GM18507 (cell line): Measurements from ENCODE around the gene WDR46.
"Not testable (repeated sequence)": the region's sequence is repeated elsewhere in the genome, so short reads cannot be mapped to it uniquely, and the experiment has no call there.

Experiments
- DNase-seq: peaks from one replicate; pipeline ENCODE4 v3.0.0; 2011; ENCODE audit warnings: low read depth; ENCODE audit not compliant: insufficient read length; ENCODE audit errors: extremely low spot score
- FAIRE-seq: peaks from 2 replicates; lab custom pipeline; 2011; peaks lifted over from hg19 to GRCh38; lab: Jason Lieb, UNC

WDR46 gene

GRCh38 chr6:33272275-33273128, 16.5 kb downstream of the WDR46 start:
- DNase-seq = no peak
- no peak for FAIRE-seq

- DNase-seq (peak; percentile 76), FAIRE-seq (peak; percentile 95)
Measured at GRCh38 chr6:33271468-33272274, 17.4 kb downstream of the WDR46 start, which contains the start of the genes RPS18 and VPS52. TSS of gene RPS18 (plus strand) at chr6:33272075. CDS start at chr6:33272120, 45 bp downstream. TSS of gene VPS52 (minus strand) at chr6:33271876. CDS start at chr6:33271675, 201 bp downstream.

- DNase-seq (no peak), FAIRE-seq (no peak)
Measured at GRCh38 chr6:33271117-33271467, 17.9 kb downstream of the WDR46 start.

GRCh38 chr6:33264015-33264414, 25.0 kb downstream of the WDR46 start:
- FAIRE-seq = no peak
- DNase-seq = no peak

- DNase-seq, FAIRE-seq: not testable (repeated sequence)
Measured at GRCh38 chr6:33262490-33262889, 26.5 kb downstream of the WDR46 start.

- DNase-seq (no peak), FAIRE-seq (no peak)
Measured at GRCh38 chr6:33259032-33259431, 30.0 kb downstream of the WDR46 start.

- FAIRE-seq = no peak
- no peak for DNase-seq
Measured at GRCh38 chr6:33254591-33254990, 34.4 kb downstream of the WDR46 start.

GRCh38 chr6:33252759-33253158, 36.3 kb downstream of the WDR46 start:
- DNase-seq = no peak
- FAIRE-seq = no peak

- DNase-seq (no peak), FAIRE-seq (no peak)
Measured at GRCh38 chr6:33251395-33252012, 37.5 kb downstream of the WDR46 start.

- no peak for FAIRE-seq
- no peak for DNase-seq
Measured at GRCh38 chr6:33250731-33251130, 38.3 kb downstream of the WDR46 start.

- DNase-seq = no peak
- FAIRE-seq = no peak
Measured at GRCh38 chr6:33249732-33250630, 39.1 kb downstream of the WDR46 start.

- FAIRE-seq (peak; percentile 100), DNase-seq (peak; percentile 87)
Measured at GRCh38 chr6:33248932-33249731, 39.9 kb downstream of the WDR46 start.

- DNase-seq = no peak
- no peak for FAIRE-seq
Measured at GRCh38 chr6:33248643-33248931, 40.5 kb downstream of the WDR46 start.

- peak; percentile 58 for DNase-seq
- peak; percentile 93 for FAIRE-seq
Measured at GRCh38 chr6:33247977-33248642, 40.9 kb downstream of the WDR46 start.

- DNase-seq = no peak
- FAIRE-seq = no peak
Measured at GRCh38 chr6:33243476-33243875, 45.6 kb downstream of the WDR46 start.

- FAIRE-seq (no peak), DNase-seq (no peak)
Measured at GRCh38 chr6:33241968-33242367, 47.1 kb downstream of the WDR46 start.

- no peak for DNase-seq
- no peak for FAIRE-seq
Measured at GRCh38 chr6:33237741-33238140, 51.3 kb downstream of the WDR46 start.

- FAIRE-seq (no peak), DNase-seq (no peak)
Measured at GRCh38 chr6:33236852-33237251, 52.2 kb downstream of the WDR46 start.
